Endothelial cell of hepatic sinusoid (primary cell): Measurements from ENCODE around the gene TIMM29.

Source experiments
- in situ Hi-C: cut with HindIII; loops from 2 replicates; pipeline ENCODE4 v1.10.0; 2017; ENCODE audit warnings: low sequenced_read_pairs

Gene TIMM29

GRCh38 chr19:10976131-10976892 lies 47.7 kb downstream of the TIMM29 start:
- in situ Hi-C loops, result no loop called here

- in situ Hi-C loops, result no loop called here
These were observed 49.1 kb downstream of the TIMM29 start for GRCh38 chr19:10977742-10978092.
